GM21367 (cell line): ENCODE measurements around the gene TTYH2.

Experiments
- ATAC-seq: cut with Tn5 transposase; IDR thresholded peaks from one replicate; pipeline ENCODE4 v1.9.1; 2021; ENCODE audit not compliant: unreplicated experiment

Gene TTYH2

GRCh38 chr17:74192950-74193781 lies 20.2 kb upstream of the TTYH2 start:
- no peak for ATAC-seq

- no peak for ATAC-seq
Measured at GRCh38 chr17:74194682-74195081, 18.7 kb upstream of the TTYH2 start.

- no peak for ATAC-seq
Measured at GRCh38 chr17:74196541-74197317, 16.6 kb upstream of the TTYH2 start.

- ATAC-seq, result no peak
Measured at GRCh38 chr17:74197801-74198200, 15.6 kb upstream of the TTYH2 start.

- ATAC-seq, result no peak
Measured at GRCh38 chr17:74198694-74199093, 14.7 kb upstream of the TTYH2 start.

GRCh38 chr17:74199306-74200092 lies 13.9 kb upstream of the TTYH2 start:
- ATAC-seq, result no peak

- ATAC-seq, result no peak
Measured at GRCh38 chr17:74200112-74200511, 13.3 kb upstream of the TTYH2 start.

GRCh38 chr17:74201250-74201649 lies 12.1 kb upstream of the TTYH2 start:
- no peak for ATAC-seq

GRCh38 chr17:74201948-74202347 lies 11.4 kb upstream of the TTYH2 start:
- ATAC-seq, result no peak

- no peak for ATAC-seq
Measured at GRCh38 chr17:74202938-74203337, 10.4 kb upstream of the TTYH2 start.

- peak; percentile 63 for ATAC-seq
Measured at GRCh38 chr17:74203439-74204240, 9.7 kb upstream of the TTYH2 start, which contains the start of gene RPL38. Gene RPL38, plus strand, starts transcription at chr17:74203678. Its CDS starts 278 bp downstream, at chr17:74203956.

- ATAC-seq, result no peak
Measured at GRCh38 chr17:74204474-74204873, 8.9 kb upstream of the TTYH2 start.

GRCh38 chr17:74205274-74205673 lies 8.1 kb upstream of the TTYH2 start:
- no peak for ATAC-seq

GRCh38 chr17:74206332-74206818 lies 7.0 kb upstream of the TTYH2 start:
- no peak for ATAC-seq

- ATAC-seq, result no peak
Measured at GRCh38 chr17:74210191-74211140, 2.9 kb upstream of the TTYH2 start.

- no peak for ATAC-seq
Measured at GRCh38 chr17:74211141-74211911, 2.0 kb upstream of the TTYH2 start.

- ATAC-seq, result no peak
Measured at GRCh38 chr17:74211912-74212208, 1.5 kb upstream of the TTYH2 start.

- ATAC-seq, result no peak
Measured at GRCh38 chr17:74212209-74212912, 1.0 kb upstream of the TTYH2 start.
